ENCODE measurements around the gene TKTL1.

Gene TKTL1

DNA sequence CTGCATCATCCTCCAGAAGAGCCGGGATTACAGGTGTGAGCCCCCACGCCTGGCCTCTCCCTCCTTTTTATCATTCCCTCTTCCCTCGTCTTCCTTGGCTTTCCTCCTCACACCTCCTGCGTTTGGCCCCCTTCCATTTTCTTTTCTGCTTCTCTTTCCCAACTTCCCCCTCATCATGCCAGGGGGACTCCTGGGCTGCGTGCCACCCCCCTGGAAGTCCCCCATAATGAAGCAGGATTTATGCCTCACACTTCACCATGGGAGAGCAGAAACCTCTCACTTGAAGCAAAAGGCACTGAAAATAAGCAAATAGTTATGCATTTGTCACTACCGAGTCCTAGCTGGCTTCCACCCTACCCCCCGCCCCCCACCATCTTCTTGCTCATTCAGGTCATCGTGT, 7.9 kb downstream of the TKTL1 start:
- Histone ChIP-seq H3F3A (ENCODE audit: insufficient read depth) (peaks cover 4% of the 10 kb centered on the region; the same call in 1 of the 2 replicates), H3K4me2 (ENCODE audit: low read depth, low read length, poor library complexity, severe bottlenecking) (no peak overlapping the region), H3K27me3 (ENCODE audit: low read length) (no peaks in the 10 kb centered on the region), H3K36me3 (ENCODE audit: low read length) (no peaks in the 10 kb centered on the region), H3K4me3 (ENCODE audit: insufficient read depth, low read length, poor library complexity, severe bottlenecking) (no peak overlapping the region), H3K9ac (ENCODE audit: low read length) (no peak overlapping the region), H3K9me2 (replicated peaks; ENCODE audit: insufficient read depth, low read length) (no peaks in the 10 kb centered on the region), H2AFZ (ENCODE audit: low read depth, low read length, severe bottlenecking) (no peak overlapping the region), H3K79me2 (ENCODE audit: insufficient read depth, low read length) (no peaks in the 10 kb centered on the region), H3K9me3 (ENCODE audit: insufficient read depth, low read length) (no peaks in the 10 kb centered on the region), H3K27ac (ENCODE audit: low read depth, low read length) (no peak overlapping the region), H4K20me1 (ENCODE audit: low read depth, low read length) (no peaks in the 10 kb centered on the region)
- TF ChIP-seq EZH2phosphoT487 (conservative IDR thresholded peaks at IDR 0.05; ENCODE audit: low read length): no peak
- TF ChIP-seq CTCF (IDR thresholded peaks at IDR 0.05; ENCODE audit: insufficient read depth, low read length, poor library complexity, severe bottlenecking): no peak

DNA sequence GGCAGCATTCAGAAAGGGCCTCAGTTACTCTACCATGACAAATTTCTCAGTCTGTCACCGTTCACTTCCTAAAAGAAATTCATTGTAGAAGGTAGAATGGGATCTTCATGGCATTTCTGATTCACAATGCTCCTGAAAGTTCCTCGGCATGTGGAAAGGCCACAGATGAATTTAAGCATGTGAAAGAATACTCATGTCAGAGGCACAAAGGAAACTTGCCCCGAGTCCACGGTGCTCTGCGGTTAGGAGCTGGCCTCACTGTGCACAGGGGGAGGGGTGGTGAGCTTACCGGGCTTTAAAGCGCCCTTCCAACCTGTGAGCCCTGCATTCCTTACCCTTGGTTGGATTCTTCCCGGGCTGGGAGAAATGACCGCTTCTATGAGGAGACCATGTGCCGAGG, 9.3 kb downstream of the TKTL1 start:
- Histone ChIP-seq H3K27ac (ENCODE audit: low read depth, low read length) (no peak overlapping the region), H3K4me3 (ENCODE audit: insufficient read depth, low read length, poor library complexity, severe bottlenecking) (no peak overlapping the region), H4K20me1 (ENCODE audit: low read depth, low read length) (no peaks in the 10 kb centered on the region), H3K36me3 (ENCODE audit: low read length) (no peaks in the 10 kb centered on the region), H3K27me3 (ENCODE audit: low read length) (no peaks in the 10 kb centered on the region), H2AFZ (ENCODE audit: low read depth, low read length, severe bottlenecking) (no peak overlapping the region), H3K79me2 (ENCODE audit: insufficient read depth, low read length) (no peaks in the 10 kb centered on the region), H3K9ac (ENCODE audit: low read length) (no peak overlapping the region), H3F3A (ENCODE audit: insufficient read depth) (no peaks in the 10 kb centered on the region), H3K4me2 (ENCODE audit: low read depth, low read length, poor library complexity, severe bottlenecking) (no peak overlapping the region), H3K9me3 (ENCODE audit: insufficient read depth, low read length) (no peaks in the 10 kb centered on the region), H3K9me2 (replicated peaks; ENCODE audit: insufficient read depth, low read length) (no peaks in the 10 kb centered on the region)
- TF ChIP-seq CTCF (IDR thresholded peaks at IDR 0.05; ENCODE audit: insufficient read depth, low read length, poor library complexity, severe bottlenecking): no peak
- no peak for TF ChIP-seq EZH2phosphoT487 (conservative IDR thresholded peaks at IDR 0.05; ENCODE audit: low read length)

DNA sequence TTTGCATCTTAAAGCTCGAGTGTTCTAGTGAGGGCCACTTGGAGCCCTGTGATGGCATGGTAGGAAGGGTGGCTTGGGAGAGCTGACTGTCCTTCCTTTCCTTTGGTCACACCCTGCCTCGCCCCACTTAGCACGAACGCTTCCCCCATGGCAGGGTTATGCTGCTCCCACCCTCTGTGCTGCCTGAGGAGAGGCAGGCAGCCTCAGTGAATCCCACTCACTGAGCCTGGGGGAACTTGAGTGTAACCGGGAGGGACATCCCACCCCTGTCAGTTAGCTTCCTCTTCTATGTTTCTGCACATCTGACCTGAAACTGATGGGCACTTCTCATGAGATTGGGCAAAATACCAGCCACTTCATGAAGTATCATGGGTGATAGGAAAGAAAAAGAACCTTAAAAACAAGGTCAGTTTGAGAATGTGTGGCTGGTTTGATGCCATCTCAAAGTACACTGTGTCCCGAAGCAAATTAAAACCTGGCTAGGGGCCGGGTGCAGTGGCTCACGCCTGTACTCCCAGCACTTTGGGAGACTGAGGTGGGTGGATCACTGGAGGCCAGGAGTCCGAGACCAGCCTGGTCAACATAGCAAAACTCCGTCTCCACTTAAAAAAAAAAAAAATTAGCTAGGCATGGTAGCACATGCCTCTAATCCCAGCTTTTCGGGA, 10.1 kb downstream of the TKTL1 start:
- no peak overlapping the region for H2AFZ ChIP-seq (ENCODE audit: low read depth, low read length, severe bottlenecking)
- no peak overlapping the region for H3K27ac ChIP-seq (ENCODE audit: low read depth, low read length)
- no peak overlapping the region for H3K4me2 ChIP-seq (ENCODE audit: low read depth, low read length, poor library complexity, severe bottlenecking)
- H3K79me2 ChIP-seq (ENCODE audit: insufficient read depth, low read length): no peaks in the 10 kb centered on the region
- H3K36me3 ChIP-seq (ENCODE audit: low read length): no peaks in the 10 kb centered on the region
- H4K20me1 ChIP-seq (ENCODE audit: low read depth, low read length): no peaks in the 10 kb centered on the region
- no peaks in the 10 kb centered on the region for H3K9me3 ChIP-seq (ENCODE audit: insufficient read depth, low read length)
- no peaks in the 10 kb centered on the region for H3K9me2 ChIP-seq (replicated peaks; ENCODE audit: insufficient read depth, low read length)
- H3F3A ChIP-seq (ENCODE audit: insufficient read depth): no peaks in the 10 kb centered on the region
- H3K27me3 ChIP-seq (ENCODE audit: low read length): no peaks in the 10 kb centered on the region
- no peak overlapping the region for H3K9ac ChIP-seq (ENCODE audit: low read length)
- TF ChIP-seq EZH2phosphoT487 (conservative IDR thresholded peaks at IDR 0.05; ENCODE audit: low read length) (no peak), CTCF (IDR thresholded peaks at IDR 0.05; ENCODE audit: insufficient read depth, low read length, poor library complexity, severe bottlenecking) (no peak)
- no peak overlapping the region for H3K4me3 ChIP-seq (ENCODE audit: insufficient read depth, low read length, poor library complexity, severe bottlenecking)
